HTERT RPE-1 (cell line): Measurements from ENCODE around the gene LSM14A.
"Not testable (repeated sequence)": the region's sequence is repeated elsewhere in the genome, so short reads cannot be mapped to it uniquely, and the experiment has no call there.

Experiments
- in situ Hi-C: fragments of 300-500 bp; cut with MboI; formaldehyde crosslinking; loops from 4 replicates; pipeline ENCODE4 v1.14.3; 2020; ENCODE audit warnings: low sequenced_read_pairs

LSM14A gene

GRCh38 chr19:34228762-34229161, 56.5 kb downstream of the LSM14A start:
- in situ Hi-C loops: no loop called here

DNA sequence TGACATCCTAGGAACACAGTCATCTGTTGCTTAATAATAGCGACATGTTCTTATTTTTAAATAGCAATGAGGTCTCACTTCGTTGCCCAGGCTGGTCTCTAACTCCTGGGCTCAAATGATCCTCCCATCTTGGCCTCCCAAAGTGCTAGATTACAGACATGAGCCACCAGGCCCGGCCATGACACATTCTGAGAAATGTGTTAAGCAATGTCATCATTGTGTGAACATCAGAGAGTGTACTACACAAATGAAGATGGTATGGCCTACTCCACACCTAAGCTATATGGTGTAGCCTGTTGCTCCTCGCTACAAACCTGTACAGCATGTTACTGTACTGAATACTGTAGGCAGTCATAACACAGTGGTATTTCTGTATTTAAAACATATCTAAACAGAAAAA, 57.4 kb downstream of the LSM14A start:
- in situ Hi-C loops: no loop called here

- in situ Hi-C loops: no loop called here
Observed at GRCh38 chr19:34230820-34231219, 58.5 kb downstream of the LSM14A start.

GRCh38 chr19:34231439-34231838, 59.1 kb downstream of the LSM14A start:
- in situ Hi-C loops: no loop called here

GRCh38 chr19:34232566-34233481, 60.5 kb downstream of the LSM14A start:
- in situ Hi-C loops: no loop called here

- in situ Hi-C loops: no loop called here
Observed at GRCh38 chr19:34235425-34235940, 63.2 kb downstream of the LSM14A start.

GRCh38 chr19:34236035-34236987, 64.0 kb downstream of the LSM14A start:
- in situ Hi-C loops: no loop called here

GRCh38 chr19:34237283-34237682, 65.0 kb downstream of the LSM14A start:
- in situ Hi-C loops: no loop called here

DNA sequence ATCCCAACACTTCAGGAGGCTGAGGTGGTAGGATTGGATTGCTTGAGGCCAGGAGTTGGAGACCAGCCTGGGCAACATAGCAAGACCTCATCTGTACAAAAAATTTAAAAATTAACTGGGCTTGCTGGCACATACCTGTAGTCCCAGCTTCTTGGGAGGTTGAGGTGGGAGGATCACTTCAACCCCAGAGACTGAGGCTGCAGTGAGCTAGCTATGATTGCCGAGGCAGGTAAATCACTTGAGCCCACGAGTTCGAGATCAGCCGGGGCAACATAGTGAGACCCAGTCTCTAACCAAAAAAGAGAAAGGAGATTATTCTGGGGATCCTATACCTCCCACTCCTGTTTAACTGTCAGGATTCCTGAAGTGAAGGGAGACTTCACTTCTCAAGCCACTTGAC, 65.6 kb downstream of the LSM14A start:
- in situ Hi-C loops: no loop called here

DNA sequence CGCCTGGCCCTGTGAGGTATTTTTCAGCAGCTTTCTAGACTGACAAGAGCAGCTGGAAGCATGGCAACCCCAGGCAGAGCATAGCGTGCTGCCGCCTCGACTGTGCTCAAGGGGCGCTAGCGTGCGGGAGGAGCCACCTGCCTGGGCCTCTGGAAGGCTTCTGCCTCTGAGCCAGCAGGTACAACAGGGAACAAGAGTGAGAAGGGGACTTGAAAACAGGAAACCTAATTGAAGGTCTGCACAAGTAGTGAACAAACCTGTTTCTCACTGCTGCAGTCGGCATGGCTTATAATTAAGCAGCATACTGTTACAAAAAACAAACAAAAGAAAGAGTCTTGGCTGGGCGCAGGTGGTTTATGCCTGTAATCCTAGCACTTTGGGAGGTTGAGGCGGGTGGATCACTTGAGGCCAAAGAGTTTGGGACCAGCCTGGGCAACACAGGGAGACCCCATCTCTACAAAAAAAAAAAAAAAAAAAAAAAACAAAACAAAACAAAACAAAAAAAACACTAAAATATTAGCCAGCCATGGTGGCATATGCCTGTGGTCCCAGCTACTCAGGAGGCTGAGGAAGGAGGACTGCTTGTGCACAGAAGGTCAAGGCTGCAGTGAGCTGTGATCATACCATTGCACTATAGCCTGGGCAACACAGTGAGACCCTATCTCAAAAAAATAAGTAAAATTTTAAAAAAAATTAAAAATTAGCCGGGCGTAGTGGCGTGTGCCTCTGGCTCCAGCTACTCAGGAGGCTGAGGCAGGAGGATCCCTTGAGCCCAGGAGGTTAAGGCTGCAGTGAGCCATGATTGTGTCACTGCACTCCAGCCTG, 69.4 kb downstream of the LSM14A start:
- in situ Hi-C loops: no loop called here

- in situ Hi-C loops: not testable (repeated sequence)
Observed at GRCh38 chr19:34243138-34243875, 71.0 kb downstream of the LSM14A start.

- in situ Hi-C loops: no loop called here
Observed at GRCh38 chr19:34243876-34244578, 71.7 kb downstream of the LSM14A start.

- in situ Hi-C loops: no loop called here
Observed at GRCh38 chr19:34244611-34245299, 72.5 kb downstream of the LSM14A start.

DNA sequence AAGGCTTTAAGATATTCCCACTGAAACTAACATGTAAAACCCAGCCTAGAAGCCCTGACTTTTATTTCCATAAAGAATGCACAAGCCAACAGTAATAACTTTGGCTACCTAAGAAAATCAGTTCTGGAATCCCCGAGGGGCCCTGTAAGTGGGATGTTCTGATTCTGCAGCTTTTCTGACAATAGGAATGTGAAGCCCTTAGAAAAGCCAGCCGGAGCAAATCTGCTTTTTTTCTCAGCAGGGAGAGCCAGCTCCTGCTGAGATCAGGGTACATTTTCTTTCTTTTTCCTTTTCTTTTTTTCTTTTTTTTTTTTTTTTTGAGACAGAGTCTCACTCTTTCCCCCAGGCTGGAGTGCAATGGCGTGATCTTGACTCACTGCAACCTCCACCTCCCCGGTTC, 74.0 kb downstream of the LSM14A start:
- in situ Hi-C loops: no loop called here

- in situ Hi-C loops: no loop called here
Observed at GRCh38 chr19:34248941-34249340, 76.6 kb downstream of the LSM14A start.

DNA sequence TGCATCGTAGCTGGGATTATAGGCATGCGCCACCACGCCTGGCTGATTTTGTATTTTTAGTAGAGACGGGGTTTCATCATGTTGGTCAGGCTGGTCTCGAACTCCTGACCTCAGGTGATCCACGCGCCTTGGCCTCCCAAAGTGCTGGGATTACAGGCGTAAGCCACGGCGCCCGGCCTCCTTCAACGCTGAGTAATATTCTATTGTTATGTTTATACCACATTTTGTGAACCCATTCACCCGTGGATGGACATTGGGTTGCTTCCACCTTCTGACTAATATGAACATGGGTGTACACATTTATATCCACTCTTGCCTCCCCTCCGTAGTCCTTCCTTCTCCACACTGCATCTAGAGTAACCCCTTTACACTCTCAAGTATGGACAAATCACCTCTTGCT, 80.9 kb downstream of the LSM14A start:
- in situ Hi-C loops: not testable (repeated sequence)

- in situ Hi-C loops: not testable (repeated sequence)
Observed at GRCh38 chr19:34253681-34254045, 81.4 kb downstream of the LSM14A start.

DNA sequence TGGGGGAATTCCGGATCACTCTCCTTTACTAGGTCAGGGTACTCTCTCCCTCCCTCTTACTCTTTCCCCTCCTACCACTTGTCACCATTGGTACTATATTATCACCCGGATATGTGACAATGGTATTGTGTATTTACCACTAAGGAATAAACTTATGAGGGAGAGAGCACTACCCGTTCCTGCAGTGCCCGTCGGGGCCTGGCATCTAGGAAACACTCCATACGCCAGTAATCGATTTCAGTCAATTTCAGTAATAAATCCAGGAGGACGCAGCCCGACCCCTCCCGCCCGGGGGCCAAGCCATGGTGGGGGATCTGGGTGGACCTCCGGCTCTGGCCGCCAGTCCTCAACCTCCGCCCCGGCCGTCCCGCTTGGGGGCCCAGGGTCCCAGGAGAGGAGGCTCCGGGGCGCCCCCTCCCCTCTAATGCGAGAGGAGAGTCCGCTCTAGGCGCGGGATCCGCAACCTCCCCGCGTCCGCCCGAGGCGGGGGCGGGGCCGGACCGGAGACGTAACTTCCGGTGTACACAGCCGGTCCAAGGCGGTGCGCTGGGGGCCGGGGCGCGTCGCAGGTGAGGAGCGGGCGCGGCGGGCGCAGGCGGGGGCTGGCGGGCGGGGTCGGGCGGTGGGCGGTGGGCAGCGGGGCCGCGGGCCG, 81.9 kb downstream of the LSM14A start, which contains the start of gene GARRE1:
Gene GARRE1 (plus strand): TSS at position 509 of the 652 bp plus-strand sequence. CDS start 45,920 bp downstream, outside the sequence.
- in situ Hi-C loops: no loop called here
